Measurements from ENCODE around the gene LRRC4C. TPM values are rescaled to one million over a fixed set of nuclear protein-coding genes. Genes with fewer than 3 reads are reported as not detected.

LRRC4C gene
- polyA plus RNA-seq, 1 experiment: 0.02 TPM

- peaks cover 7% of the 10 kb centered on the region for H3K9me3 ChIP-seq (ENCODE audit: control insufficient read depth, insufficient read depth, low read length)
- POLR2A ChIA-PET: no interaction called here
- TF ChIP-seq, protein P1, sequence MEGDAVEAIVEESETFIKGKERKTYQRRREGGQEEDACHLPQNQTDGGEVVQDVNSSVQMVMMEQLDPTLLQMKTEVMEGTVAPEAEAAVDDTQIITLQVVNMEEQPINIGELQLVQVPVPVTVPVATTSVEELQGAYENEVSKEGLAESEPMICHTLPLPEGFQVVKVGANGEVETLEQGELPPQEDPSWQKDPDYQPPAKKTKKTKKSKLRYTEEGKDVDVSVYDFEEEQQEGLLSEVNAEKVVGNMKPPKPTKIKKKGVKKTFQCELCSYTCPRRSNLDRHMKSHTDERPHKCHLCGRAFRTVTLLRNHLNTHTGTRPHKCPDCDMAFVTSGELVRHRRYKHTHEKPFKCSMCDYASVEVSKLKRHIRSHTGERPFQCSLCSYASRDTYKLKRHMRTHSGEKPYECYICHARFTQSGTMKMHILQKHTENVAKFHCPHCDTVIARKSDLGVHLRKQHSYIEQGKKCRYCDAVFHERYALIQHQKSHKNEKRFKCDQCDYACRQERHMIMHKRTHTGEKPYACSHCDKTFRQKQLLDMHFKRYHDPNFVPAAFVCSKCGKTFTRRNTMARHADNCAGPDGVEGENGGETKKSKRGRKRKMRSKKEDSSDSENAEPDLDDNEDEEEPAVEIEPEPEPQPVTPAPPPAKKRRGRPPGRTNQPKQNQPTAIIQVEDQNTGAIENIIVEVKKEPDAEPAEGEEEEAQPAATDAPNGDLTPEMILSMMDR (IDR thresholded peaks at IDR 0.05; ENCODE audit: low read depth, low read length): no peak
- no peaks in the 10 kb centered on the region for H3K27me3 ChIP-seq (ENCODE audit: control insufficient read depth, insufficient read depth, low read length)
- DNase-seq (ENCODE audit: low read depth, low spot score): no peak
- CTCF ChIA-PET: no interaction called here
- no peak overlapping the region for H3K27ac ChIP-seq (ENCODE audit: low read depth, low read length)
- H3K4me3 ChIP-seq (ENCODE audit: low read depth, low read length): no peak overlapping the region
These were observed 471.5 kb downstream of the LRRC4C start for GRCh38 chr11:40987776-40988435.

DNA sequence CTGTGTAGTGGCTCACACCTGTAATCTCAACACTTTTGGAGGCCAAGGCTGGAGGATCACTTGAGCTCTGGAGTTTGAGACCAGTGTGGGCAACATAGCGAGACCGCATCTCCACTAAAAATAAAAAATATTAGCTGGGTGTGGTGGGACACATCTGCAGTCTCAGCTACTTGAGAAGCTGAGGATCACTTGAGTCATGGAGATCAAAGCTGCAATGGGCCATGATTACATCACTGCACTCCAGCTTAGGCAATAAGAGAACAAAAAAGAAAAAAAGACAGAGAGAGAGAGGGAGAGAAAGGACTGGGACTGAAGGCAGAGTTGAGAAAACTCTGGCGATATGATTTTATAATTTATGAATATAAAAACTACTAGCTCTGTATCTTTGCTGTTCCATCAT, 473.1 kb downstream of the LRRC4C start:
- Histone ChIP-seq H3K4me3 (ENCODE audit: low read depth, low read length) (no peak overlapping the region), H3K27me3 (ENCODE audit: control insufficient read depth, insufficient read depth, low read length) (no peaks in the 10 kb centered on the region), H3K9me3 (ENCODE audit: control insufficient read depth, insufficient read depth, low read length) (peaks cover 3% of the 10 kb centered on the region; the same call in 1 of the 2 replicates), H3K27ac (ENCODE audit: low read depth, low read length) (no peak overlapping the region)
- no peak for DNase-seq (ENCODE audit: low read depth, low spot score)
- ChIA-PET CTCF (interaction anchor here (0.6 kb wide), 1 partner anchor 220 kb away, joined by 3 read pairs; no protein-coding TSS in a partner anchor), POLR2A (no interaction called here)
- TF ChIP-seq, protein P1 (IDR thresholded peaks at IDR 0.05; ENCODE audit: low read depth, low read length): no peak

GRCh38 chr11:40975076-40975475, 484.4 kb downstream of the LRRC4C start:
- ChIA-PET CTCF (no interaction called here), POLR2A (no interaction called here)
- TF ChIP-seq, protein P1 (IDR thresholded peaks at IDR 0.05; ENCODE audit: low read depth, low read length): no peak
- Histone ChIP-seq H3K27ac (ENCODE audit: low read depth, low read length) (no peak overlapping the region), H3K4me3 (ENCODE audit: low read depth, low read length) (no peak overlapping the region), H3K27me3 (ENCODE audit: control insufficient read depth, insufficient read depth, low read length) (no peaks in the 10 kb centered on the region), H3K9me3 (ENCODE audit: control insufficient read depth, insufficient read depth, low read length) (peaks cover 7% of the 10 kb centered on the region; the same call in 1 of the 2 replicates)
- DNase-seq (ENCODE audit: low read depth, low spot score): no peak

DNA sequence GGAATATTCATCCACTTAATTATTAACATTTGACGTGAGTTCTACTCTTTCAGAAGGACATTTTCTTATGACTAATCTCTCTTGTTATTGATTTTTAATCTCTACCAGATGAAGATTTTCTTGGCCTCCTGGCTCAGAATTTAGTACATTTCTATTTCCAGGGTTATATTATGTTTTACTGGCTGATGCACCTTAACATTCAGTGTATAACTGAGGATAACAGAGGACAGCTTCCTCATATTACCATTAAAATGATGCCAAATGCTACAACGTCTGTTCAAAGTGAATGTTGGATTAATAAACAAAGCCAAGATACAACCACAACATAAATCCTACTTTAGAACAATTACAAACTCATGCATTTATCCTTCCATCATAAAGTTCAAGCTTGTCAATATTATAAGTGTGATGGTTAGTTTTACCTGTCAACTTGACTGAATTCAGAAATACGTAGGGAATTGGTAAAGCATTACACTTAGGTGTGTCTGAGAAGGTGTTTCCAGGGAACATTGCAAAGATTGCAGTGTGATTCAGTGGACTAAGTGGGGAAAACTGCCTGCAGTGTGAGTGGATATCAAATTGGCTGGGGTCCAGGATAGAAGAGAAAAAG, 485.2 kb downstream of the LRRC4C start:
- Histone ChIP-seq H3K27ac (ENCODE audit: low read depth, low read length) (no peak overlapping the region), H3K27me3 (ENCODE audit: control insufficient read depth, insufficient read depth, low read length) (no peaks in the 10 kb centered on the region), H3K9me3 (ENCODE audit: control insufficient read depth, insufficient read depth, low read length) (peaks cover 7% of the 10 kb centered on the region; the same call in 1 of the 2 replicates), H3K4me3 (ENCODE audit: low read depth, low read length) (no peak overlapping the region)
- ChIA-PET CTCF (no interaction called here), POLR2A (no interaction called here)
- no peak for DNase-seq (ENCODE audit: low read depth, low spot score)
- TF ChIP-seq, protein P1 (IDR thresholded peaks at IDR 0.05; ENCODE audit: low read depth, low read length): no peak

DNA sequence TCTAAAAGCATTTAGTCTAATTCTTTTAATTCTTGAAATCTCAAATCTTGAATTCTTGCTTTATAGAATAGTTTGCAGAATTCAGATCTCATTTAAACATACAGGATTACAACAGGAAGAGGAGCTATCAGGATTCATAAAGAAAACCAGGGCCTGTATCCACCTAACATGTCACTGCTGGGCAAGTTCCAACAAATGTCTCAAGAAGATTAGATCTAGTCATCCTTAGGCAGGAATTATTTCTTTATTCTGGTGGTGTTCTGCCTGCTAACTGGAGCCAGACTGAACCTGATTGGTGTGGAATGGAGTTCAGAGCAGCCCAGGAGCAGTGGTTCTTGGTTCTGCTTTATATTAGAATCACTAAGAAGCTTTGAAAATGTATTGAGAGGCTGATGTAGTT, 500.7 kb downstream of the LRRC4C start:
- ChIA-PET POLR2A (no interaction called here), CTCF (no interaction called here)
- no peaks in the 10 kb centered on the region for H3K27me3 ChIP-seq (ENCODE audit: control insufficient read depth, insufficient read depth, low read length)
- H3K4me3 ChIP-seq (ENCODE audit: low read depth, low read length): no peak overlapping the region
- H3K9me3 ChIP-seq (ENCODE audit: control insufficient read depth, insufficient read depth, low read length): 0 out of 2 replicates have a peak, but pooled peaks cover 3% of the 10 kb centered on the region
- no peak overlapping the region for H3K27ac ChIP-seq (ENCODE audit: low read depth, low read length)
- no peak for DNase-seq (ENCODE audit: low read depth, low spot score)
- TF ChIP-seq, protein P1 (IDR thresholded peaks at IDR 0.05; ENCODE audit: low read depth, low read length): no peak

Data from AG04450 (cell line).